Common myeloid progenitor, CD34-positive (primary cell): ENCODE results near the gene CABLES1.
A peak's percentile ranks its signal among the peaks of the same experiment; 100 is the strongest.

Experiments
- CTCF ChIA-PET: fragments of 350-600 bp; sonication (Branson Sonifier 250); formaldehyde crosslinking; loops from one replicate; lab custom pipeline; 2021; ENCODE audit warnings: antibody characterized with exemption; lab: Charles Lee
- POLR2A ChIA-PET: fragments of 350-600 bp; sonication (Branson Sonifier 250); formaldehyde crosslinking; loops from one replicate; lab custom pipeline; 2021; ENCODE audit warnings: antibody characterized with exemption; lab: Charles Lee
- DNase-seq, 3 donors: peaks; one replicate each; pipeline versions ENCODE4 v3.0.0 to v3.0.0-alpha.2; 2013
- H3K27ac ChIP-seq, 2 experiments: 1 replicate in 1 of 2; 2 replicates in 1 of 2; pipeline ENCODE4 v1.7.0; 2013; ENCODE audit warnings: inconsistent platforms in 2 of 2, low read length in 2 of 2, mild to moderate bottlenecking in 2 of 2, low read depth in 1 of 2, moderate library complexity in 1 of 2; ENCODE audit not compliant: severe bottlenecking in 2 of 2, insufficient read depth in 1 of 2, poor library complexity in 1 of 2
- H3K27me3 ChIP-seq, 5 experiments: replicated peaks in 2 of 5; 1 replicate in 3 of 5; 2 replicates in 2 of 5; pipeline versions ENCODE4 v1.6.1 to v1.7.0; 2013; ENCODE audit warnings: low read length in 4 of 5, mild to moderate bottlenecking in 2 of 5, moderate library complexity in 2 of 5, inconsistent platforms in 1 of 5; ENCODE audit not compliant: insufficient read depth in 5 of 5, control insufficient read depth in 4 of 5
- H3K36me3 ChIP-seq, 4 experiments: 1 replicate in 2 of 4; 2 replicates in 2 of 4; pipeline versions ENCODE4 v1.6.1 to v1.7.0; 2013; ENCODE audit warnings: low read length in 3 of 4, control low read depth in 1 of 4, mild to moderate bottlenecking in 1 of 4; ENCODE audit not compliant: control insufficient read depth in 4 of 4, insufficient read depth in 4 of 4
- H3K4me1 ChIP-seq, 4 experiments: 1 replicate in 3 of 4; 2 replicates in 1 of 4; pipeline versions ENCODE4 v1.6.1 to v1.7.1; 2013; ENCODE audit warnings: low read length in 3 of 4, mild to moderate bottlenecking in 3 of 4, control low read depth in 1 of 4, inconsistent platforms in 1 of 4, moderate library complexity in 1 of 4; ENCODE audit not compliant: control insufficient read depth in 4 of 4, insufficient read depth in 4 of 4; ENCODE audit errors: control extremely low read depth in 1 of 4
- H3K4me3 ChIP-seq, 7 experiments: 1 replicate in 4 of 7; 2 replicates in 3 of 7; pipeline versions ENCODE4 v1.5.1 to v1.7.0; 2013; ENCODE audit warnings: mild to moderate bottlenecking in 7 of 7, low read length in 6 of 7, moderate library complexity in 6 of 7, inconsistent platforms in 2 of 7, low read depth in 2 of 7, control low read depth in 1 of 7; ENCODE audit not compliant: insufficient read depth in 4 of 7, control insufficient read depth in 1 of 7; ENCODE audit errors: extremely low read depth in 1 of 7
- H3K9me3 ChIP-seq, 5 experiments: 1 replicate in 4 of 5; 2 replicates in 1 of 5; pipeline versions ENCODE4 v1.6.1 to v1.7.1; 2013; ENCODE audit warnings: low read length in 4 of 5, mild to moderate bottlenecking in 2 of 5, inconsistent platforms in 1 of 5, low read depth in 1 of 5, moderate library complexity in 1 of 5; ENCODE audit not compliant: control insufficient read depth in 4 of 5, insufficient read depth in 2 of 5; ENCODE audit errors: control extremely low read depth in 1 of 5
- WGBS: methylation state at CpG from one replicate; pipeline ENCODE4 v1.1.5; 2013; ENCODE audit not compliant: insufficient coverage; 5-methylcytosine and 5-hydroxymethylcytosine counted together

CABLES1 gene

GRCh38 chr18:23133860-23134779 is 1.2 kb upstream of the CABLES1 start:
- 32% methylated on average over 11 of the region's 18 CpGs for whole genome bisulfite sequencing
- H3K36me3 ChIP-seq: peaks cover 0 to 3% (median 0%) of the 10 kb centered on the region in 4 experiments
- POLR2A ChIA-PET: interaction anchor here (0.6 to 1.8 kb wide), 5 partner anchors 25 to 245 kb away, joined by 3 to 7 read pairs (median 3); no protein-coding TSS in a partner anchor
- no peaks in the 10 kb centered on the region for H3K9me3 ChIP-seq
- peak overlapping the region in 6 of 7 experiments; percentile 72 to 87 (median 80) for H3K4me3 ChIP-seq
- peak in 2 of 3 donors; percentile 50 to 52 for DNase-seq
- CTCF ChIA-PET: interaction anchor here (0.6 to 6.4 kb wide), 17 partner anchors 17 to 278 kb away, joined by 3 to 29 read pairs (median 4); no protein-coding TSS in a partner anchor
- H3K27ac ChIP-seq: peak overlapping the region; percentile 34 to 68
- no peaks in the 10 kb centered on the region for H3K27me3 ChIP-seq
- H3K4me1 ChIP-seq: peaks cover 12 to 40% (median 35%) of the 10 kb centered on the region in 4 experiments

DNA sequence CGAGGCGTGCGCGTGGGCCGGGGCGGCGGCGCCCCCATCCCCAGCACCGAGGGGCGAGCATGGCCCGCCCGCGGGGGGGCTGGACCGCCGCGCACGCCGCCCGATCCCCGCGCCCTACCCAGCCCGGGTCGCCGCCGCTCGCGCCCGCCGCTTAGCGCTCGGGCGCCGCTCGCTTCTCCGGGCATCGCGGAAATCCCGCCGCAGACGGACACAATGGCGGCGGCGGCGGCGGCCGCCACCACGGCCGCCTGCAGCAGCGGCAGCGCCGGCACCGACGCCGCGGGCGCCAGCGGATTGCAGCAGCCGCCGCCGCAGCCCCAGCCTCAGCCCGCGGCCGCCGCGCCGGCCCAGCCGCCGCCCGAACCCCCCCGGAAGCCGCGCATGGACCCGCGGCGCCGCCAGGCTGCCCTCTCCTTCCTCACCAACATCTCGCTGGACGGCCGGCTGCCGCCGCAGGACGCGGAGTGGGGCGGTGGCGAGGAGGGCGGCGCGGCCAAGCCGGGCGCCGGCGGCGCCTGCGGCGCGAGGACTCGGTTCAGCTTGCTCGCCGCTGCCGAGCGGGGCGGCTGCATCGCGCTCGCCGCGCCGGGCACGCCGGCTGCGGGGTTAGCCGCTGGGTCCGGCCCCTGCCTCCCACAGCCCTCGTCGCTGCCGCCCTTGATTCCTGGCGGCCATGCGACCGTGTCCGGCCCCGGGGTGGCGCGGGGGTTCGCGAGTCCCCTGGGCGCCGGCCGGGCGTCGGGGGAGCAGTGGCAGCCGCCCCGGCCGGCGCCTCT is 453 bp downstream of the CABLES1 start:
- peak overlapping the region in 1 of 2 experiments; percentile 68 for H3K27ac ChIP-seq
- 0% methylated on average over 82 of the region's 134 CpGs for WGBS

DNA sequence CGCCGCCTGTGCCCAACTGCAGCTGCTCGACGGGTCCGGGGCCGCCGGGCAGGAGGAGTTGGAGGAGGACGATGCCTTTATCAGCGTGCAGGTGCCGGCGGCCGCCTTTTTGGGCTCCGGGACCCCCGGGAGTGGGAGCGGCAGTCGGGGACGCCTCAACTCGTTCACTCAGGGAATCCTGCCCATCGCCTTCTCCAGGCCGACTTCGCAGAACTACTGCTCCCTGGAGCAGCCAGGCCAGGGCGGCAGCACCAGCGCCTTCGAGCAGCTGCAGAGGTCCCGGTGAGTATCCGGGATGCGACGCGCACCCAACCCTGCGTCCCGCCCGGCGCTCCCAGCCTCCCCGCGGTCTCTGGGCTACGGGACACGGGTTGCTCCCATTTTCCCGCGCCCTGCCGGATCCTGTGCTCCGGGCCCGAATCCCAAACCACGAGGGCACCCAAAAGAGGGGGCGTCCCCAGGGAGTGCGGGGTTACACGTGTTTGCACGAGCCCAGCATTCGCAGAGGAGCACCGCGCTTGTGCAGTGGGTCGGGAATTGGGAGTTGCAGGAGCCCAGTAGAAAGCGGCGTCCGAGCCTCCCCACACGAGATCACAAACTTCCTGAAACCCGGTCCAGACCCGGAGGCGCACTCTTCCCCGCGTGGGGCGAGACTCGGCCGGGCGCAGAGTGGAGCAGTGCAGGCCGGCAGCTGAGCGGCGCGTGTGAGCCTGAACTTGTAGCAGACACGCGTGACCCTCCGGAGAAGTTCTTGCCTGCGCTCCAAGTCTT is 1.2 kb downstream of the CABLES1 start:
- H3K4me3 ChIP-seq: peak overlapping the region; percentile 64 to 87 (median 83)
- peaks cover 0 to 7% (median 1%) of the 10 kb centered on the region in 4 experiments for H3K36me3 ChIP-seq
- no peaks in the 10 kb centered on the region for H3K27me3 ChIP-seq
- H3K9me3 ChIP-seq: no peaks in the 10 kb centered on the region
- H3K4me1 ChIP-seq: peaks cover 15 to 61% (median 44%) of the 10 kb centered on the region in 4 experiments
- CTCF ChIA-PET: interaction anchor here (0.7 to 3.8 kb wide), 5 partner anchors 8 to 243 kb away, joined by 3 to 17 read pairs (median 3); no protein-coding TSS in a partner anchor
- peak in 2 of 3 donors; percentile 36 to 53 for DNase-seq
- WGBS: 1% methylated on average over 67 of the region's 72 CpGs
- peak overlapping the region in 1 of 2 experiments; percentile 59 for H3K27ac ChIP-seq
- POLR2A ChIA-PET: interaction anchor here (0.6 to 1.6 kb wide), 3 partner anchors 15 to 403 kb away, joined by 3 to 4 read pairs (median 4); partner anchors contain the start of gene RIOK3

More for the DNA sequence above, 453 bp downstream of the CABLES1 start:
- Histone ChIP-seq H3K9me3 (no peaks in the 10 kb centered on the region), H3K4me1 (peaks cover 13 to 53% (median 37%) of the 10 kb centered on the region in 4 experiments), H3K27me3 (no peaks in the 10 kb centered on the region), H3K36me3 (peaks cover 0 to 7% (median 1%) of the 10 kb centered on the region in 4 experiments), H3K4me3 (peak overlapping the region; percentile 72 to 87 (median 83))
- ChIA-PET POLR2A (interaction anchor here (0.5 to 1.8 kb wide), 7 partner anchors 16 to 317 kb away, joined by 3 to 7 read pairs (median 3); partner anchors contain the start of gene RIOK3), CTCF (interaction anchor here (1.1 to 3.8 kb wide), 4 partner anchors 9 to 223 kb away, joined by 3 to 17 read pairs (median 5); no protein-coding TSS in a partner anchor)
- DNase-seq: peak in 2 of 3 donors; percentile 41 to 61

DNA sequence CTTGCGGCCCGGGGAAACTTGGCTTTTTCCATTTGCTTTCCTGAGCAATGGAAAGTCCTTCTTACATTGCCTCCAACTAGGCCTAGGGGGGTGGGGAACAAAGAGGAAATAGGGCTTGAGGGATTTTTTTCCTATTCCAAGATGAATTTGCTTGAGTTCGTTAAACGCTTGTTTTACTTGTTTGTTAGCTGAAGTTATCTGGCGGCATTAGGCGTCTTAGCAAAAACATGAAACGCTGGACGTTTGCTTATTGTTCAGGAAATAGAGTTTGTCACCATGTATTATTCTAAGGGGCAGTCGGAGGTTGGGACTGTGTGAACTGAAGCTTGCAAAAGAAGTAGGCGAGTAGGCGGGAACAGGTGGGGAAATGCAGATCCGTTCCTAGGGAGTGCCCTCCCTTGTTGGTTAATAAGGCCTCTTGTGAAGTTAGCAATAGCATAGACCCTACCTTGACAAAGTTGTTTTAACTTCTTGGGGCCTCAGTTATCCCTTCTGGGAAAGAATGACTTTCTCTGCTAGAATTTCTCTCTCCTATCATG is 1.9 kb downstream of the CABLES1 start:
- peak overlapping the region in 1 of 2 experiments; percentile 59 for H3K27ac ChIP-seq
- POLR2A ChIA-PET: interaction anchor here (0.6 to 1.6 kb wide), 3 partner anchors 14 to 403 kb away, joined by 3 to 4 read pairs (median 4); no protein-coding TSS in a partner anchor

DNA sequence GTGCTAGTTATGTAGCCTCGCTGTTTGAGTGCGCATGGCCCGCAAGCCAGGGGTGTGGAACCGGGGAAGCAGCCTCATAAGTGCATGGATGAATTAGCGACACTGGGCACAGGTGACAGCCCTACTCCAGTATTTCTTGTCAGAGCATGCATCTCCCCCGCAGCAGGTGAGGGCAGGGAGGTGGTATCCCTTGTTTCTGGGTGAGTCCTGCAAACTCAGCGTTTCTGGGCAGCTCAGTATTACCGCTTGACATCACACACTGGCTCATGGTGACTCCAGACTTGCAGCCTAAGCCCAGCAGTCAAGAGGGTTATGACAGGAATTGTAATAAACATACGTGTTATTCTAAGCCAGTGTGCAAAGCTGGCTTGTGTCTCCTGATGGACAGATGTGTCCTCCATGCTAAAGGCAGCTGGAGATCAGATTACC is 2.5 kb downstream of the CABLES1 start:
- Histone ChIP-seq H3K4me1 (peaks cover 20 to 74% (median 57%) of the 10 kb centered on the region in 4 experiments), H3K36me3 (peaks cover 0 to 7% (median 1%) of the 10 kb centered on the region in 4 experiments), H3K27ac (no peak overlapping the region), H3K9me3 (no peaks in the 10 kb centered on the region), H3K4me3 (peak overlapping the region in 6 of 7 experiments; percentile 64 to 87 (median 80)), H3K27me3 (no peaks in the 10 kb centered on the region)
- ChIA-PET POLR2A (no interaction called here), CTCF (interaction anchor here (0.8 to 3.8 kb wide), 8 partner anchors 10 to 242 kb away, joined by 3 to 17 read pairs (median 4); no protein-coding TSS in a partner anchor)
- WGBS: 53% methylated on average over 9 of the region's 9 CpGs
- DNase-seq: peak in 1 of 3 donors; percentile 40

More for the DNA sequence above, 1.9 kb downstream of the CABLES1 start:
- CTCF ChIA-PET: interaction anchor here (0.7 to 3.8 kb wide), 7 partner anchors 10 to 243 kb away, joined by 3 to 17 read pairs (median 4); no protein-coding TSS in a partner anchor
- Histone ChIP-seq H3K4me3 (peak overlapping the region; percentile 64 to 87 (median 83)), H3K9me3 (no peaks in the 10 kb centered on the region), H3K4me1 (peaks cover 19 to 68% (median 50%) of the 10 kb centered on the region in 4 experiments), H3K36me3 (peaks cover 0 to 7% (median 1%) of the 10 kb centered on the region in 4 experiments), H3K27me3 (no peaks in the 10 kb centered on the region)
- DNase-seq: no peak
- WGBS: 3% methylated on average over 4 of the region's 12 CpGs
